HEK293T (cell line): Measurements from ENCODE around the gene LRRC8C.

ENCODE experiments used
- CTCF ChIA-PET: fragments of 350-600 bp; formaldehyde crosslinking; extraction: SDS; loops from one replicate; lab custom pipeline; 2021; ENCODE audit warnings: antibody characterized with exemption, inconsistent platforms; lab: Yijun Ruan, JAX
- POLR2A ChIA-PET: fragments of 350-600 bp; formaldehyde crosslinking; extraction: SDS; loops from one replicate; lab custom pipeline; 2020; ENCODE audit warnings: antibody characterized with exemption, inconsistent platforms; lab: Yijun Ruan, JAX
- DNase-seq: peaks from one replicate; pipeline ENCODE4 v3.0.0; 2012; ENCODE audit warnings: mixed read lengths; ENCODE audit errors: extremely low spot score
- ARNT ChIP-seq: fragments of 450-650 bp; IDR thresholded peaks from 2 replicates; pipeline ENCODE4 v1.6.1; 2017; ENCODE audit warnings: mild to moderate bottlenecking
- BHLHE40 ChIP-seq: fragments of 450-650 bp; IDR thresholded peaks from 2 replicates; pipeline ENCODE4 v1.6.1; 2016; ENCODE audit warnings: mild to moderate bottlenecking, moderate library complexity, borderline replicate concordance
- CTBP1 ChIP-seq: fragments of 450-650 bp; IDR thresholded peaks from 2 replicates; pipeline ENCODE4 v1.6.1; 2016; ENCODE audit warnings: borderline replicate concordance
- ELF4 ChIP-seq: fragments of 450-650 bp; IDR thresholded peaks from 2 replicates; pipeline ENCODE4 v1.6.1; 2017; ENCODE audit warnings: antibody characterized with exemption
- FOXA1 ChIP-seq: fragments of 450-650 bp; IDR thresholded peaks from 2 replicates; pipeline ENCODE4 v1.6.1; 2016; ENCODE audit warnings: mild to moderate bottlenecking
- FOXK2 ChIP-seq: fragments of 450-650 bp; IDR thresholded peaks from 2 replicates; pipeline ENCODE4 v1.6.1; 2016; ENCODE audit warnings: mild to moderate bottlenecking
- FOXM1 ChIP-seq: fragments of 450-650 bp; IDR thresholded peaks from 2 replicates; pipeline ENCODE4 v1.6.1; 2017; ENCODE audit warnings: mild to moderate bottlenecking, borderline replicate concordance
- HDGF ChIP-seq: fragments of 450-650 bp; IDR thresholded peaks from 2 replicates; pipeline ENCODE4 v1.6.1; 2017; ENCODE audit warnings: antibody characterized with exemption, borderline replicate concordance
- L3MBTL2 ChIP-seq: fragments of 450-650 bp; conservative IDR thresholded peaks from 2 replicates; pipeline ENCODE4 v1.6.1; 2016; ENCODE audit warnings: mild to moderate bottlenecking
- LEF1 ChIP-seq: fragments of 450-650 bp; IDR thresholded peaks from 2 replicates; pipeline ENCODE4 v1.6.1; 2017; ENCODE audit warnings: mild to moderate bottlenecking, borderline replicate concordance
- NFRKB ChIP-seq: fragments of 450-650 bp; IDR thresholded peaks from 2 replicates; pipeline ENCODE4 v1.6.1; 2016; ENCODE audit warnings: mild to moderate bottlenecking, moderate library complexity
- PKNOX1 ChIP-seq: fragments of 450-650 bp; IDR thresholded peaks from 2 replicates; pipeline ENCODE4 v1.6.1; 2016
- SP1 ChIP-seq: fragments of 450-650 bp; IDR thresholded peaks from 2 replicates; pipeline ENCODE4 v1.6.1; 2017
- SUZ12 ChIP-seq: fragments of 450-650 bp; IDR thresholded peaks from 2 replicates; pipeline ENCODE4 v1.6.1; 2016; ENCODE audit warnings: mild to moderate bottlenecking
- TARDBP ChIP-seq: fragments of 450-650 bp; IDR thresholded peaks from 2 replicates; pipeline ENCODE4 v1.6.1; 2016
- ZNF384 ChIP-seq: fragments of 450-650 bp; IDR thresholded peaks from 2 replicates; pipeline ENCODE4 v1.6.1; 2016

Gene LRRC8C

GRCh38 chr1:89686520-89686919, 53.6 kb downstream of the LRRC8C start:
- ChIA-PET CTCF (interaction anchor here (1.0 kb wide), 1 partner anchor 76 kb away, joined by 3 read pairs; no protein-coding TSS in a partner anchor), POLR2A (no interaction called here)
- no peak for DNase-seq
- TF ChIP-seq SUZ12 = no peak
- TF ChIP-seq L3MBTL2 = no peak
- no peak for TF ChIP-seq BHLHE40
- TF ChIP-seq FOXK2 = no peak
- no peak for TF ChIP-seq HDGF
- no peak for TF ChIP-seq NFRKB
- no peak for TF ChIP-seq SP1
- TF ChIP-seq LEF1 = no peak
- TF ChIP-seq TARDBP = no peak
- no peak for TF ChIP-seq CTBP1

- CTCF ChIA-PET = no interaction called here
- DNase-seq = no peak
- TF ChIP-seq FOXM1 (no peak), TARDBP (no peak), ZNF384 (no peak), ARNT (no peak), FOXK2 (no peak), FOXA1 (no peak), ELF4 (no peak), L3MBTL2 (no peak), BHLHE40 (no peak), NFRKB (no peak), LEF1 (no peak), HDGF (no peak), SUZ12 (no peak)
- POLR2A ChIA-PET = no interaction called here
Measured at GRCh38 chr1:89687254-89687653, 54.3 kb downstream of the LRRC8C start.

GRCh38 chr1:89688607-89689006, 55.7 kb downstream of the LRRC8C start:
- DNase-seq = no peak
- ChIA-PET POLR2A (no interaction called here), CTCF (no interaction called here)
- TF ChIP-seq PKNOX1 (peak; percentile 32; the same call in 1 of the 2 replicates), TARDBP (no peak)

GRCh38 chr1:89689234-89689633, 56.3 kb downstream of the LRRC8C start:
- no peak for TF ChIP-seq SUZ12
- 0 out of 2 replicates have a peak, but pooled peaks have one; percentile 26 for TF ChIP-seq PKNOX1
- no peak for TF ChIP-seq FOXA1
- ChIA-PET CTCF (no interaction called here), POLR2A (no interaction called here)
- DNase-seq = no peak

GRCh38 chr1:89690595-89690994, 57.7 kb downstream of the LRRC8C start:
- POLR2A ChIA-PET = no interaction called here
- no peak for DNase-seq
- CTCF ChIA-PET = no interaction called here
- TF ChIP-seq FOXK2 = no peak
- TF ChIP-seq NFRKB = no peak
- no peak for TF ChIP-seq ZNF384
- no peak for TF ChIP-seq FOXA1
- no peak for TF ChIP-seq HDGF
- TF ChIP-seq SP1 = no peak
- TF ChIP-seq ARNT = no peak
- TF ChIP-seq FOXM1 = no peak

GRCh38 chr1:89692601-89693521, 59.9 kb downstream of the LRRC8C start:
- ChIA-PET POLR2A (interaction anchor here (1.2 kb wide), 1 partner anchor 16 kb away, joined by 3 read pairs; no protein-coding TSS in a partner anchor), CTCF (interaction anchor here (0.7 kb wide), 1 partner anchor 70 kb away, joined by 3 read pairs; no protein-coding TSS in a partner anchor)
- no peak for TF ChIP-seq FOXK2
- TF ChIP-seq ARNT = no peak
- no peak for TF ChIP-seq FOXM1
- no peak for TF ChIP-seq SP1
- no peak for TF ChIP-seq BHLHE40
- TF ChIP-seq PKNOX1 = peak; percentile 32; the same call in 1 of the 2 replicates
- no peak for TF ChIP-seq LEF1
- no peak for TF ChIP-seq TARDBP
- DNase-seq = no peak

GRCh38 chr1:89695847-89696246, 62.9 kb downstream of the LRRC8C start:
- ChIA-PET CTCF (no interaction called here), POLR2A (interaction anchor here (0.9 to 1.0 kb wide), 2 partner anchors 14 to 28 kb away, joined by 3 read pairs; no protein-coding TSS in a partner anchor)
- TF ChIP-seq FOXM1 (no peak), L3MBTL2 (no peak), ARNT (no peak)
- no peak for DNase-seq
